Cerebellar nuclear complex (tissue), 1 donor: ENCODE data around the gene SHROOM2.
"Not testable (repeated sequence)": the region's sequence is repeated elsewhere in the genome, so short reads cannot be mapped to it uniquely, and the experiment has no call there.

Source experiments
- DNase-seq, 2 experiments: peaks; one replicate each; lab custom pipeline; 2025; lab: John Stamatoyannopoulos, UW

Gene SHROOM2

GRCh38 chrX:9781941-9782340 lies 4.3 kb upstream of the SHROOM2 start:
- no peak for DNase-seq

GRCh38 chrX:9784332-9784731 lies 1.9 kb upstream of the SHROOM2 start:
- no peak for DNase-seq

- DNase-seq, result no peak
Measured at GRCh38 chrX:9785254-9785943, 830 bp upstream of the SHROOM2 start.

GRCh38 chrX:9786798-9787635 lies 788 bp downstream of the SHROOM2 start:
- DNase-seq, result no peak

GRCh38 chrX:9788911-9789310 lies 2.7 kb downstream of the SHROOM2 start:
- DNase-seq, result no peak

- no peak for DNase-seq
Measured at GRCh38 chrX:9789555-9789954, 3.3 kb downstream of the SHROOM2 start.

GRCh38 chrX:9790866-9791265 lies 4.6 kb downstream of the SHROOM2 start:
- DNase-seq, result no peak

GRCh38 chrX:9794495-9794894 lies 8.3 kb downstream of the SHROOM2 start:
- no peak for DNase-seq

- DNase-seq, result no peak
Measured at GRCh38 chrX:9797384-9798360, 11.4 kb downstream of the SHROOM2 start.

GRCh38 chrX:9802737-9803136 lies 16.5 kb downstream of the SHROOM2 start:
- no peak for DNase-seq

GRCh38 chrX:9804444-9804843 lies 18.2 kb downstream of the SHROOM2 start:
- no peak for DNase-seq

GRCh38 chrX:9805956-9806355 lies 19.7 kb downstream of the SHROOM2 start:
- DNase-seq, result no peak

GRCh38 chrX:9807355-9808182 lies 21.3 kb downstream of the SHROOM2 start:
- DNase-seq, result no peak

GRCh38 chrX:9809876-9810275 lies 23.6 kb downstream of the SHROOM2 start:
- DNase-seq, result not testable (repeated sequence)

- not testable (repeated sequence) for DNase-seq
Measured at GRCh38 chrX:9811086-9811485, 24.9 kb downstream of the SHROOM2 start.

- DNase-seq, result no peak
Measured at GRCh38 chrX:9816084-9816700, 30.0 kb downstream of the SHROOM2 start.

- no peak for DNase-seq
Measured at GRCh38 chrX:9821572-9821971, 35.3 kb downstream of the SHROOM2 start.

GRCh38 chrX:9824554-9824953 lies 38.3 kb downstream of the SHROOM2 start:
- DNase-seq, result no peak

- DNase-seq, result no peak
Measured at GRCh38 chrX:9825129-9825790, 39.0 kb downstream of the SHROOM2 start.

- DNase-seq, result no peak
Measured at GRCh38 chrX:9825966-9826365, 39.7 kb downstream of the SHROOM2 start.
